Astrocyte of the spinal cord (primary cell): ENCODE data around the gene DLX4.
A peak's percentile ranks its signal among the peaks of the same experiment; 100 is the strongest.

ENCODE experiments used
- DNase-seq: peaks from one replicate; pipeline ENCODE4 v3.0.0; 2011; ENCODE audit warnings: low read depth, low spot score
- H3K4me3 ChIP-seq: 2 replicates; pipeline ENCODE4 v1.5.1; 2011; ENCODE audit warnings: low read depth, mild to moderate bottlenecking, low read length, moderate library complexity
- CTCF ChIP-seq: IDR thresholded peaks from 2 replicates; pipeline ENCODE4 v1.5.1; 2012; ENCODE audit warnings: low read depth, mild to moderate bottlenecking, low read length, inconsistent platforms
- in situ Hi-C: cut with HindIII; loops from 2 replicates; pipeline ENCODE4 v1.10.0; 2017; ENCODE audit warnings: low sequenced_read_pairs

Gene DLX4

GRCh38 chr17:49963309-49963625, 5.7 kb upstream of the DLX4 start:
- no peak overlapping the region for H3K4me3 ChIP-seq
- TF ChIP-seq CTCF = no peak
- no peak for DNase-seq
- in situ Hi-C loops = no loop called here

GRCh38 chr17:49963626-49964302, 5.2 kb upstream of the DLX4 start:
- H3K4me3 ChIP-seq = no peak overlapping the region
- DNase-seq = no peak
- TF ChIP-seq CTCF = no peak
- in situ Hi-C loops = no loop called here

DNA sequence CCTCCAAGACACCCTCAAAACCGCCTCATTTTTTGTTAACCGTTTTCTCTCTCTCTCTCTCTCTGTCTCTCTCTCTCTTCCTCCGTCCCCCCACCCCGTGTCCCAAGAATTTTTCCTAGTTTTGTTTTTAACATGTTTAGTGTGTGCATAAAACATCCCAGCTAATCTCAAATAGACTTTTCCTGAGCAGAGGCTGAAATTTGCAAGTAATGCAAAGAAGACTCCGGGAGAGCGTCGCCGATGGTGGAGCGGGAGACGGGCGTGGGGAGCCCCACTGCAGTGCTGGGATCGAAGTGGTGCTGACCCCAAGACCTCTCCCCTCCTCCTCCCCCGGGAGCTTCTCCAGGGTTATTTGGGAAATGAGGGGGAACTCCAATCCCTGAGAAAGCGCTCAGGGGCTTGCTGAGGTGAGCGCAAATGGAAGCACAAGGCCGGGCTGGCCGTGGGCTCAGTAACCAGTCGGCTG, 4.7 kb upstream of the DLX4 start:
- no peak for TF ChIP-seq CTCF
- in situ Hi-C loops = no loop called here
- peak; percentile 4 for DNase-seq

GRCh38 chr17:49964769-49965523, 4.0 kb upstream of the DLX4 start:
- no peak for DNase-seq
- H3K4me3 ChIP-seq = no peak overlapping the region
- in situ Hi-C loops = no loop called here
- no peak for TF ChIP-seq CTCF

More for the DNA sequence above, 4.7 kb upstream of the DLX4 start:
- H3K4me3 ChIP-seq = no peak overlapping the region

GRCh38 chr17:49965524-49965909, 3.5 kb upstream of the DLX4 start:
- H3K4me3 ChIP-seq = no peak overlapping the region
- DNase-seq = no peak
- no peak for TF ChIP-seq CTCF
- in situ Hi-C loops = no loop called here

DNA sequence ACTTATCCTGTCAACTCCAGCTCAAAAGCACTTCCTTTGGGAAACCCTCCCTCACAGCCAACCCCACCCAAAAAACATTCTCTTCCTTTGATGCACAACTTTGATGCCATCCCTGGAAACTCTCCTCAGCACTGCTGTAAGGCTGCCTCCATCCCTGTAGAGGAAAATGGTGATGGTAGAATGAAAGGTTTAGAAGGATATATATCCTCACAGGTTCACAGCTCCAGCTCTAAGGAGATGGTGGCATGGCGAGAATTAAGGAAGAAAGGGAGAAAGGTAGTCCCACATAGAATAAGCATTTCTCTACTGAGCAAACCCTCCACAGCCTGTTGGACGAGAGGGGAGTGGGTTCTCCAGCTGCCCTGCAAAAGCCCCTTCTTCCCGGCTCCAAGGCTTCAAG, 2.2 kb upstream of the DLX4 start:
- DNase-seq = no peak
- no peak for TF ChIP-seq CTCF
- H3K4me3 ChIP-seq = no peak overlapping the region
- in situ Hi-C loops = no loop called here
